Heart left ventricle (tissue), 13 donors: ENCODE results near the gene RPS29.

ENCODE experiments used
- POLR2A ChIP-seq, 2 donors: fragments of 450-650 bp; IDR thresholded peaks; one replicate each; pipeline ENCODE4 v1.6.1; 2017; ENCODE audit warnings: antibody characterized with exemption in 2 of 2, mild to moderate bottlenecking in 2 of 2, moderate library complexity in 2 of 2
- TF ChIP-seq, protein P1 (sequence below), 12 donors: fragments of 200-600 bp; sonication (generic) in 4 of 12; IDR thresholded peaks; one replicate each; pipeline versions ENCODE4 v1.5.0 to v1.8.0; 2018 to 2022; ENCODE audit warnings: antibody characterized with exemption in 12 of 12, mild to moderate bottlenecking in 5 of 12
- donor health status: ischemic (EF 13 %, LVEDD 7.1; RV severe dilation, severe dysfunction).
- donor health status: DM: no; HTN: yes; CAD: no.
- donor health status: DM: no; HTN: no; CAD: no.
- donor health status: ischemic (EF 25% LVEDD 6.9; RV normal size, moderate dysfunction).
- donor health status: ischemic (EF 25% LVEDD 5.7; RV mildly dilated, moderate dysfunction).
- donor health status: ischemic (EF 35%, LVEDD 5.7; RV mildly dilated, moderate dysfunction).
- donor health status: nonischemic (EF 11% LVEDD 7.7; RV severe dilation, severe dysfunction).
- donor health status: DM: yes; HTN: yes; CAD: no.
- donor health status: PGD.
- donor health status: ischemic (EF 29% LVEDD 5.4; RV normal size, mild dysfunction).
- donor health status: nonischemic (EF 23%, LVEDD 6.1; RV moderate dilation, normal function).

DNA sequence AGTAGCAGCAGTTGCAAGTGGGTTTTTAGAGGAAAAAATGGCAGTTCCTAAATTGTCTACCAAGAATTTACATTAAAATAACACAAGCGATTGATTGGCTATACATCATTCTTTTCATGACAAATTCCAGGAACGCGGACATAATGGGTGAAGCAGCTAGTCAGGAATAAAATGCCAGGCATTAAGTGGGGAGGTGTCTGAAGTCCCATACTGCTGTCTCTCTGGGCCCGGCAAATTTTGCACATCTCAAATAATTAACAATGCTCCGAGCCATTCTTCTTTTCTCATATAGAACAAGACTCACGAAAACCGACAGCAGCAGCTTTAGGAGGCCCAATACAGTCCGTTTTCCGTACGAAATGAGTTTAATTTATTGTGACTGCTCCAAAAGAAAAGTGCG lies 33.5 kb upstream of the RPS29 start:
- TF ChIP-seq, protein P1, sequence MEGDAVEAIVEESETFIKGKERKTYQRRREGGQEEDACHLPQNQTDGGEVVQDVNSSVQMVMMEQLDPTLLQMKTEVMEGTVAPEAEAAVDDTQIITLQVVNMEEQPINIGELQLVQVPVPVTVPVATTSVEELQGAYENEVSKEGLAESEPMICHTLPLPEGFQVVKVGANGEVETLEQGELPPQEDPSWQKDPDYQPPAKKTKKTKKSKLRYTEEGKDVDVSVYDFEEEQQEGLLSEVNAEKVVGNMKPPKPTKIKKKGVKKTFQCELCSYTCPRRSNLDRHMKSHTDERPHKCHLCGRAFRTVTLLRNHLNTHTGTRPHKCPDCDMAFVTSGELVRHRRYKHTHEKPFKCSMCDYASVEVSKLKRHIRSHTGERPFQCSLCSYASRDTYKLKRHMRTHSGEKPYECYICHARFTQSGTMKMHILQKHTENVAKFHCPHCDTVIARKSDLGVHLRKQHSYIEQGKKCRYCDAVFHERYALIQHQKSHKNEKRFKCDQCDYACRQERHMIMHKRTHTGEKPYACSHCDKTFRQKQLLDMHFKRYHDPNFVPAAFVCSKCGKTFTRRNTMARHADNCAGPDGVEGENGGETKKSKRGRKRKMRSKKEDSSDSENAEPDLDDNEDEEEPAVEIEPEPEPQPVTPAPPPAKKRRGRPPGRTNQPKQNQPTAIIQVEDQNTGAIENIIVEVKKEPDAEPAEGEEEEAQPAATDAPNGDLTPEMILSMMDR (IDR thresholded peaks at IDR 0.05): no peak
- TF ChIP-seq POLR2A (IDR thresholded peaks at IDR 0.05): no peak
